ENCODE results near the gene GLT6D1. TPM values are rescaled to one million over a fixed set of nuclear protein-coding genes. Genes with fewer than 3 reads are reported as not detected.
"Not testable (repeated sequence)": the region's sequence is repeated elsewhere in the genome, so short reads cannot be mapped to it uniquely, and the experiment has no call there.

GLT6D1 gene
- total RNA-seq, 4 donors from 2014 or later: not detected

DNA sequence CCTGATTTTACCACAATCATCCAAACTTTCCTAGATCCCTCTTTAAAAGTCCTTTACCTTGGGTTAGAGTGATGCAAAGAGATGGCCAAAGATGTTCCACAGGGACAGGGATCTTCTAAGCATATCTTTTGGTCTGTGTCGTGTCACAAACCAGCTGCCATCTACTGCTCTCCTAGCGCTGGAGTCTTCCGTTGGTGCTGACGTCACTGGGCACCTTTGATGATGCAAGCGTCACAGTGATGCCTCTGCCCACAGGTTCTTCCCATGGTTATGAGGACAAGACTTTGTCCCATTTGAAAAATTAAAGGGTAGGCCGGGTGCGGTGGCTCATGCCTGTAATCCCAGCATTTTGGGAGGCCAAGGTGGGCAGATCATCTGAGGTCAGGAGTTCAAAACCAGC, 1.7 kb upstream of the GLT6D1 start:
- no peak overlapping the region for H3K27ac ChIP-seq
- H3K27me3 ChIP-seq: peaks cover 0 to 42% (median 0%) of the 10 kb centered on the region in 4 donors
- no peaks in the 10 kb centered on the region for H3K36me3 ChIP-seq
- intact Hi-C loops (cut with DNase I): no loop called here
- no peak for TF ChIP-seq POLR2A (IDR thresholded peaks at IDR 0.05)
- TF ChIP-seq, protein P1, sequence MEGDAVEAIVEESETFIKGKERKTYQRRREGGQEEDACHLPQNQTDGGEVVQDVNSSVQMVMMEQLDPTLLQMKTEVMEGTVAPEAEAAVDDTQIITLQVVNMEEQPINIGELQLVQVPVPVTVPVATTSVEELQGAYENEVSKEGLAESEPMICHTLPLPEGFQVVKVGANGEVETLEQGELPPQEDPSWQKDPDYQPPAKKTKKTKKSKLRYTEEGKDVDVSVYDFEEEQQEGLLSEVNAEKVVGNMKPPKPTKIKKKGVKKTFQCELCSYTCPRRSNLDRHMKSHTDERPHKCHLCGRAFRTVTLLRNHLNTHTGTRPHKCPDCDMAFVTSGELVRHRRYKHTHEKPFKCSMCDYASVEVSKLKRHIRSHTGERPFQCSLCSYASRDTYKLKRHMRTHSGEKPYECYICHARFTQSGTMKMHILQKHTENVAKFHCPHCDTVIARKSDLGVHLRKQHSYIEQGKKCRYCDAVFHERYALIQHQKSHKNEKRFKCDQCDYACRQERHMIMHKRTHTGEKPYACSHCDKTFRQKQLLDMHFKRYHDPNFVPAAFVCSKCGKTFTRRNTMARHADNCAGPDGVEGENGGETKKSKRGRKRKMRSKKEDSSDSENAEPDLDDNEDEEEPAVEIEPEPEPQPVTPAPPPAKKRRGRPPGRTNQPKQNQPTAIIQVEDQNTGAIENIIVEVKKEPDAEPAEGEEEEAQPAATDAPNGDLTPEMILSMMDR (IDR thresholded peaks at IDR 0.05): no peak
- 67 to 83% methylated on average over 5 to 7 of the region's 7 CpGs for WGBS, 2 donors
- H3K4me1 ChIP-seq: no peaks in the 10 kb centered on the region
- H3K9me3 ChIP-seq: peaks cover 0 to 26% (median 16%) of the 10 kb centered on the region in 3 donors
- no peak for DNase-seq
- no peak overlapping the region for H3K4me3 ChIP-seq

DNA sequence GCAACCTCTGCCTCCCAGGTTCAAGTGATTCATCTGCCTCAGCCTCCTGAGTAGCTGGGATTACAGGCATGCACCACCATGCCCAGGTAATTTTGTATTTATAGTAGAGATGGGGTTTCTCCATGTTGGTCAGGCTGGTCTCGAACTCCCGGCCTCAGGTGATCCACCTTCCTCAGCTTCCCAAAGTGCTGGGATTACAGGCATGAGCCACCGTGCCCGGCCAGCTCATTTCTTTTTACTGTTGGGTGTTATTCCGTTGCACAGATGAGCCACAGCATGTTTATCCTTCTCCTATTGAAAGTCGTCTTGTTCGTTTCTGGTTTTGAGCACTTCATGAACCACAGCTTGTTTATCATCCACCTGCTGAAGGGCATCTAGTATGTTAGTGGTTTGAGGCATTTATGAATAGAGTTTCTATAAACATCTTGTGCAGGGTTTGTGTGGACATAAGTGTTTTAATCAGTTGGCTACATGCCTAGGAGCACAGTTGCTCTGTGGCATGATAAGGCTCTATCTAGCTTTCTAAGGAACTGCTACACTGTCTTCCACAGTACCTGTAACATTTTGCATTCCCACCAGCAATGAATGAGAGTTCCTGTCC, 2.3 kb downstream of the GLT6D1 start:
- H3K4me1 ChIP-seq; intact Hi-C loops (cut with DNase I); H3K9me3 ChIP-seq; DNase-seq; H3K4me3 ChIP-seq; H3K27ac ChIP-seq; H3K36me3 ChIP-seq: not testable (repeated sequence)
- H3K27me3 ChIP-seq: peaks cover 0 to 70% (median 0%) of the 10 kb centered on the region in 4 donors
- 73 to 83% methylated on average over 7 of the region's 7 CpGs for WGBS, 2 donors

DNA sequence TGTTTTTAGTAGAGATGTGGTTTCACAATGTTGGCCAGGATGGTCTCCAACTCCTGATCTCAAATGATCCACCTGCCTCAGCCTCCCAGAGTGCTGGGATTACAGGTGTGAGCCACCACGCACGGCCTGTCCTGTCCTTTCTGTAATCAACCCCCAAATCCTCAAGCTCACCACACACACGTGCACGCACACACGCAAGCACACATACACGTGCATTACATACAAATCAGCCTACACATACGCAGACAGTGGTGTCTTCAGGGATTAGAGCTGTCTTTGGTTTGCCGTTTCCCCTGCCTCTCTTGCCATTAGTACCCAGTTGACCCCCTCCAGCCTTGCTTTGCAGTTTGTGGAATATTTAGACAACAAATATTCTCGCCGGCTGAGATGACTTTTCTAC, 6.5 kb downstream of the GLT6D1 start:
- no peaks in the 10 kb centered on the region for H3K4me1 ChIP-seq
- peaks cover 0 to 51% (median 0%) of the 10 kb centered on the region in 4 donors for H3K27me3 ChIP-seq
- no peak overlapping the region for H3K4me3 ChIP-seq
- H3K36me3 ChIP-seq: no peaks in the 10 kb centered on the region
- H3K27ac ChIP-seq: no peak overlapping the region
- TF ChIP-seq, protein P1 (IDR thresholded peaks at IDR 0.05): no peak
- H3K9me3 ChIP-seq: peaks cover 0 to 13% (median 0%) of the 10 kb centered on the region in 3 donors
- intact Hi-C loops (cut with DNase I): no loop called here
- WGBS, 2 donors: 85% methylated on average over 10 of the region's 10 CpGs
- DNase-seq: no peak

DNA sequence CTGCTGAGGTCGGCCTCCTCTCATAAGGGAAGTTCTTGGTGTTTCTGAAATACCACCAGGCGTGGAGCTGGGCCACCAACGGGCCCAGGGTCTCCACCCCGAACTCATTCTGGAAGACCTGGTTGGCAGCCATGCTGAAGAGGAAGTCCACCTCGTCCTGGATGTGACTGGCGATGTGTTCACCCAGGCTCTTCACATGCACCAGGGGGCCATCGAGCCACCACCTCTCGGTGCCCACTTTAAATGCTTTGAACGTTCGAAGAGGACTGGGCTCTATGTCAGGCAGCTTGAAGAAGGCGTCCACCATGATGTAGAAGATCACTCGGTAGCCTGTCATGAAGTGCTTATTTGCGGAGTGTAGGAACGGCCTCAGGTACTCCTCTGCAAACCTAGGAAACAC, 15.1 kb downstream of the GLT6D1 start:
- Histone ChIP-seq H3K9me3 (peaks cover 0 to 21% (median 0%) of the 10 kb centered on the region in 3 donors), H3K27ac (no peak overlapping the region), H3K4me1 (no peaks in the 10 kb centered on the region), H3K27me3 (peaks cover 0 to 30% (median 0%) of the 10 kb centered on the region in 4 donors), H3K4me3 (no peak overlapping the region), H3K36me3 (no peaks in the 10 kb centered on the region)
- no peak for DNase-seq
- intact Hi-C loops (cut with DNase I): no loop called here
- WGBS, 2 donors: 87 to 98% methylated on average over 8 to 9 of the region's 14 CpGs
- TF ChIP-seq, protein P1 (IDR thresholded peaks at IDR 0.05): no peak
- no peak for TF ChIP-seq POLR2A (IDR thresholded peaks at IDR 0.05)

DNA sequence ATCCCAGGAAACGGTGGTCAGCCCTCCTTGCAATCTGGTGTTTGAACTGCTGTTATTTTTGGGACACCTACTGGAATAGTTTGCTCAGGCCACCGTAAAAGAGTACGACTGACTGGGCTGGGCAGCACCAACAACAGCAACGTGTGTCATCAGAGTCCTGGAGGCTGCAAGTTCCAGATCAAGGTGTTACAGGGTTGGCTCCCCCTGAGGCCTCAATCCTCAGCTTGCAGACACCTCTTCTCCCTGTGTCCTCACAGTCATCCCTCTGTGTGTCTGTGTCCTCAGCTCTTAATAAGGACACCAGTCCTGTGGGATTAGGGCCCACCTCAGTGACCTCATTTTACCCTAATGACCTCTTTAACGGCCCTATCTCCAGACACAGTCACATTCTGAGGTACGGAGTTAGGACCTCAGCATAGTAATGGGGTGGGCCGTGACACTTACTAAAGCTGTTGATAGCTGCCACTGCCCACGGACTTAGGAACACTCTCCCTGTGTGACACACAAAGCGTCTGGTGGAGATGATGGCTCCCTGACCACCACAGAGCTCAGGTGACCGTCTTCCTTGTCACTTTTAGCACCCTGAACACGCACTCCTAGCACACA, 16.8 kb downstream of the GLT6D1 start:
- Histone ChIP-seq H3K4me3 (no peak overlapping the region), H3K4me1 (no peaks in the 10 kb centered on the region), H3K9me3 (peaks cover 0 to 5% (median 0%) of the 10 kb centered on the region in 3 donors), H3K36me3 (no peaks in the 10 kb centered on the region), H3K27me3 (peaks cover 0 to 48% (median 0%) of the 10 kb centered on the region in 4 donors), H3K27ac (no peak overlapping the region)
- DNase-seq: no peak
- intact Hi-C loops (cut with DNase I): no loop called here
- 59 to 62% methylated on average over 6 to 8 of the region's 11 CpGs for WGBS, 2 donors
- TF ChIP-seq, protein P1 (IDR thresholded peaks at IDR 0.05): no peak
- no peak for TF ChIP-seq POLR2A (IDR thresholded peaks at IDR 0.05)
